Measurements from ENCODE around the gene FBXL16. TPM values are rescaled to one million over a fixed set of nuclear protein-coding genes. Genes with fewer than 3 reads are reported as not detected.
A peak's percentile ranks its signal among the peaks of the same experiment; 100 is the strongest.
"Not testable (repeated sequence)": the region's sequence is repeated elsewhere in the genome, so short reads cannot be mapped to it uniquely, and the experiment has no call there.

Gene FBXL16
- total RNA-seq, 1 donor from 2014 or later, result 0.53 TPM

DNA sequence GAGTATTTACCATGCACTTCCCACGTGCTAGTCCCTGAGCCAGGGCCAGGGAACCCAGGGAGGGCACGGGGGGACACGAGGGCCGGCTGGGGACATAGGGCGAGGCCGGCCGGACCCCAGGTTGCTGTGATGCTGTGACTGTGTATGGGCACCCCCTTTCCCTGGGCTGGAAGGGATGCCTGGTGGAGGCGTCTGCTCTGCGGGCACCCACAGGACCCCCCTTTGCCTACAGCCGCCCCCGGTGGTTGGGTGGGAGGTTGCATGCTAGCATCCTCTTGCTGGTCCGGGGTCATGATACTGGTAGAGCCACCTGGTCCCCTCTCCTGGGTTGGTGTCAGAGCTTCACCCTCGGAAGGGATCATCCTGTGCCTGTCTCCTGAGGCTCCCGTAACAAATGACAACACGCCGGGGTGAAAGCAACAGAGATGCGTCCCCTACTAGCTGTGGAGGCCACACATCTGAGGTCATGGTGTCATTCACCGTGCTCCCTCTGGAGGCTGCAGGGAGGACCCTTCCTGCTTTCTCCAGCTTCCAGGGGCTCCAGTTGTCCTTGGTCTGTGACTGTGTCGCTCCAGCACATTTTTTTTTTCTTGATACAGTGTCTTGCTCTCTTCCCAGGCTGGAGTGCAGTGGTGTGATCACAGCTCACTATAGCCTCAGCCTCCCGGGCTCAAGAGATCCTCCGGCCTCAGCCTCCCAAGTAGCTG is 38.3 kb upstream of the FBXL16 start:
- no peaks in the 10 kb centered on the region for H3K36me3 ChIP-seq (ENCODE audit: control insufficient read depth, insufficient read depth, low read length)
- no peaks in the 10 kb centered on the region for H3K27me3 ChIP-seq (ENCODE audit: control insufficient read depth, insufficient read depth, low read length)
- FAIRE-seq (no peak), DNase-seq (ENCODE audit: low read depth) (no peak)
- H3K4me3 ChIP-seq (ENCODE audit: low read depth, low read length), result no peak overlapping the region
- TF ChIP-seq CTCF (IDR thresholded peaks at IDR 0.05; ENCODE audit: insufficient read depth, low read length, severe bottlenecking), result peak; percentile 6

GRCh38 chr16:742894-743293 is 37.3 kb upstream of the FBXL16 start:
- not testable (repeated sequence) for H3K4me3 ChIP-seq (ENCODE audit: low read depth, low read length); H3K27me3 ChIP-seq (ENCODE audit: control insufficient read depth, insufficient read depth, low read length); H3K36me3 ChIP-seq (ENCODE audit: control insufficient read depth, insufficient read depth, low read length); FAIRE-seq; DNase-seq (ENCODE audit: low read depth)

- no peak for DNase-seq (ENCODE audit: low read depth)
- FAIRE-seq, result no peak
- TF ChIP-seq CTCF (IDR thresholded peaks at IDR 0.05; ENCODE audit: insufficient read depth, low read length, severe bottlenecking), result no peak
- Histone ChIP-seq H3K36me3 (ENCODE audit: control insufficient read depth, insufficient read depth, low read length) (no peaks in the 10 kb centered on the region), H3K4me3 (ENCODE audit: low read depth, low read length) (no peak overlapping the region), H3K27me3 (ENCODE audit: control insufficient read depth, insufficient read depth, low read length) (no peaks in the 10 kb centered on the region)
Measured at GRCh38 chr16:741986-742629, 36.5 kb upstream of the FBXL16 start.

DNA sequence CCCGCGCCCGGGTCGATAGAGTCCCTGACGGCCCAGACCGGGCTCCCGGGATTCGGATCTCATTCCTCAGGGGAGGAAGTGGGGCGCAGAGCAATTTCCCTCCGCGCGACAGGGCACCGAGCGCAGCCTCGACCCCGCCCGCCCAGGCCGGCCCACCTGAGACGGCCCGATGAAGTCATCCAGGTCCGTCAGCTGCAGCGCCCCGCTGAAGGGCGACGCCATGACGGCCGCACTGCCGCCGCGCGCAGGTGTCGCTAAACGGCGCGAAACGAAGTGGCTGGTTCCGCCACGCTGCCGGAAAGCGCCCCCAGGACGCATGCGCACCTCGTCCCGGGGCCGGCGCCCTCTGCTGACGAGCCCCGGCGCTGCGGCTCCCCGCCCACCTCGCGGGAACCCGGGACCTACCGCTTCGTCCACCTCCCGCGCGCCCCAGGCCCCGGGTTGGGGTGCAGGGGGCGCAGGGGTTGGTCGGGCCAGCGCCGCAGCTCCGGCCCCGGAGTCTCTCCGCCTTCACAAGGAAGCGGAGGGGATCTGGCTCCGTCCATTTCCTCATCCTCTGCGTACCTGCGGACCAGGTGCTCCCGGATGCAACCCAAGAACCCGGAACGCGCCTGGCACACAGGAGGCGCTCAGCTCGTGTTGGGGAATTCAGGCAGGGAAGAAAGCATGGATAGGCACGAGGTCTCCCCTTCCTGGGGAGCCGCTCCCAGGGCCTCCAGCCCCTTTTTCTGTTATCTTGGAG is 35.3 kb upstream of the FBXL16 start, which contains the start of gene CIAO3:
Gene CIAO3, minus strand, starts transcription at position 234 of the 742 bp plus-strand sequence. Its CDS starts 12 bp downstream, at position 222.
- DNase-seq (ENCODE audit: low read depth), result peak; percentile 73
- H3K36me3 ChIP-seq (ENCODE audit: control insufficient read depth, insufficient read depth, low read length), result peaks cover 6% of the 10 kb centered on the region
- peak within 1 kb of the TSS; percentile 95 for H3K4me3 ChIP-seq (ENCODE audit: low read depth, low read length)
- no peaks in the 10 kb centered on the region for H3K27me3 ChIP-seq (ENCODE audit: control insufficient read depth, insufficient read depth, low read length)
- TF ChIP-seq CTCF (IDR thresholded peaks at IDR 0.05; ENCODE audit: insufficient read depth, low read length, severe bottlenecking), result peak; percentile 88
- FAIRE-seq, result no peak

DNA sequence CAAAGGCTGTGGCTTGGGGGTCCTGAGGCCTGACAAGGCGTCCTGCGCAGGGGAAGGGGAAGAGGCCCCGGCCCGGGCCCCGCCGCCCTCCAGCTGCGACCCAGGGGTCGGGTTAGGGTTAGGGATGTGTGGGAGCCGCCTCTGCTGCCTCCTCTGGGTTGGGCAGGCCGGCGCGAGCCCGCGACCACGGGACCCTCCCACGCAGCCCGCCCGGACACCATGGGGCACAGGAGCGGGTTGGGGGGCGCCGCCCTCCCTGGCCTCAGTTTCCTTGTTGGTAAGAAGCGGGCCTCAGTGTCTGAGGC is 34.8 kb upstream of the FBXL16 start:
- DNase-seq (ENCODE audit: low read depth), result no peak
- TF ChIP-seq CTCF (IDR thresholded peaks at IDR 0.05; ENCODE audit: insufficient read depth, low read length, severe bottlenecking), result no peak
- FAIRE-seq, result no peak
- peaks cover 7% of the 10 kb centered on the region for H3K36me3 ChIP-seq (ENCODE audit: control insufficient read depth, insufficient read depth, low read length)
- peak overlapping the region; percentile 95 for H3K4me3 ChIP-seq (ENCODE audit: low read depth, low read length)
- H3K27me3 ChIP-seq (ENCODE audit: control insufficient read depth, insufficient read depth, low read length), result no peaks in the 10 kb centered on the region

All from bronchial epithelial cell (primary cell).